ENCODE results near the gene XK. TPM values are rescaled to one million over a fixed set of nuclear protein-coding genes. Genes with fewer than 3 reads are reported as not detected.

The XK gene
- total and polyA plus RNA-seq, 2 donors (not counting 3 experiments of a cell fraction or from before 2014, with no cell fraction given): 0.03 to 0.07 TPM

- Histone ChIP-seq H4K20me1 (replicated peaks; ENCODE audit: control insufficient read depth, extremely low read depth, insufficient read depth, low read length) (no peaks in the 10 kb centered on the region), H2AFZ (ENCODE audit: low read depth, low read length) (no peak overlapping the region), H3K4me1 (ENCODE audit: control insufficient read depth, extremely low read depth, insufficient read depth, low read length) (no peaks in the 10 kb centered on the region), H3K4me2 (ENCODE audit: insufficient read depth, low read length) (no peak overlapping the region), H3K4me3 (replicated peaks in 1 of 3; ENCODE audit: insufficient read depth in 1 of 3, low read depth in 1 of 3, low read length in 3 of 3) (no peak overlapping the region), H3K27ac (ENCODE audit: insufficient read depth, low read depth, low read length) (no peak overlapping the region), H3K36me3 (ENCODE audit: control insufficient read depth in 2 of 2, extremely low read depth in 1 of 2, insufficient read depth in 2 of 2, low read length in 2 of 2) (no peaks in the 10 kb centered on the region), H3K9me1 (replicated peaks; ENCODE audit: control insufficient read depth, extremely low read depth, insufficient read depth, low read length) (no peaks in the 10 kb centered on the region), H3K79me2 (ENCODE audit: control insufficient read depth, insufficient read depth, low read length) (no peaks in the 10 kb centered on the region), H3K9me3 (replicated peaks; ENCODE audit: control insufficient read depth, insufficient read depth, low read length) (no peaks in the 10 kb centered on the region), H3K27me3 (ENCODE audit: control insufficient read depth in 2 of 2, insufficient read depth in 2 of 2, low read length in 2 of 2) (no peaks in the 10 kb centered on the region), H3K9ac (replicated peaks; ENCODE audit: extremely low read depth, insufficient read depth, low read length) (no peak overlapping the region)
- ChIA-PET POLR2A (no interaction called here), CTCF (no interaction called here)
- BruUV-seq (replicated peaks): no TSS peak
- FAIRE-seq (no peak), DNase-seq (ENCODE audit: low read depth, low spot score) (no peak)
- intact Hi-C loops (cut with micrococcal nuclease) (no loop called here), dilution Hi-C loops (cut with MboI; ENCODE audit: extremely low pct_ligation_motif_present, low sequenced_read_pairs) (no loop called here)
- no peak for TF ChIP-seq POLR2A (IDR thresholded peaks at IDR 0.05; ENCODE audit: low read depth, low read length)
- TF ChIP-seq JUN (IDR thresholded peaks at IDR 0.05; ENCODE audit: borderline replicate concordance, insufficient read depth, insufficient read length, low read depth): no peak
- TF ChIP-seq EZH2 (IDR thresholded peaks at IDR 0.05; ENCODE audit: borderline replicate concordance, low read depth, low read length, severe bottlenecking): no peak
Measured at GRCh38 chrX:37651921-37652452, 33.6 kb upstream of the XK start.

DNA sequence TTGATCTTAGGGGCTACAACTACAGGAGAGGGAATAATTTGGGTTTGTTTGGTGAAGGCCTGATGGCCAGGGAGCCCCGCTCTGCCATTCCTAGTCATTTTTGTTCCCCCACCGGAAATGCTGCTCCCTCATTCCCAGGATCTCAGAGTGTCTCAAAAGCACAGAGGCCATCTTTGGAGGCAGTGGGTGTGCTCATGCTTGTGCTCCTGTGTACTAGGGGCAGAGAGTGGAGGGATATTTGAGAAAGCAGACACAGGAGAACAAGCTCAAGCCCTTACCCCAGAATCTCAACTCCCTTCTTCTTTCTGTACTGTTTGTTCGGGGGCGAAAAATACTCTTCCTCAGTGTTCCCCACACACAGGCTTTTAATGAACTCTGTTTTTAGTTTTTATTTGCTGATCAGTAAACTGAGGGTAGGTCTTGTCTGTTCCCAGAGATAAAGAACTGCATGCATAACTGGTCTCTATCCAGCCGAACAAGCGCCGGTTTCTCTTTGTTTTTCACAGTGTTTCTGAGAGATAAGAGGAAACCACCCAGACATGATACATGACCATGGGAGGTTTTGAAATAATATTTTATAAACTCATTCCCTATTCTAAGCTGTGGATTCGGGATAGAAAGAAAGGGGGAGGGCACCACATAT is 32.9 kb upstream of the XK start:
- Histone ChIP-seq H4K20me1 (replicated peaks; ENCODE audit: control insufficient read depth, extremely low read depth, insufficient read depth, low read length) (no peaks in the 10 kb centered on the region), H3K9me1 (replicated peaks; ENCODE audit: control insufficient read depth, extremely low read depth, insufficient read depth, low read length) (no peaks in the 10 kb centered on the region), H3K36me3 (ENCODE audit: control insufficient read depth in 2 of 2, extremely low read depth in 1 of 2, insufficient read depth in 2 of 2, low read length in 2 of 2) (no peaks in the 10 kb centered on the region), H3K4me2 (ENCODE audit: insufficient read depth, low read length) (no peak overlapping the region), H3K4me1 (ENCODE audit: control insufficient read depth, extremely low read depth, insufficient read depth, low read length) (no peaks in the 10 kb centered on the region), H3K27me3 (ENCODE audit: control insufficient read depth in 2 of 2, insufficient read depth in 2 of 2, low read length in 2 of 2) (no peaks in the 10 kb centered on the region), H2AFZ (ENCODE audit: low read depth, low read length) (no peak overlapping the region), H3K79me2 (ENCODE audit: control insufficient read depth, insufficient read depth, low read length) (no peaks in the 10 kb centered on the region), H3K4me3 (replicated peaks in 1 of 3; ENCODE audit: insufficient read depth in 1 of 3, low read depth in 1 of 3, low read length in 3 of 3) (no peak overlapping the region), H3K27ac (ENCODE audit: insufficient read depth, low read depth, low read length) (no peak overlapping the region), H3K9me3 (replicated peaks; ENCODE audit: control insufficient read depth, insufficient read depth, low read length) (no peaks in the 10 kb centered on the region), H3K9ac (replicated peaks; ENCODE audit: extremely low read depth, insufficient read depth, low read length) (no peak overlapping the region)
- intact Hi-C loops (cut with micrococcal nuclease): no loop called here
- peak; percentile 21 for FAIRE-seq
- ChIA-PET POLR2A (no interaction called here), CTCF (no interaction called here)
- no peak for TF ChIP-seq EZH2 (IDR thresholded peaks at IDR 0.05; ENCODE audit: borderline replicate concordance, low read depth, low read length, severe bottlenecking)
- TF ChIP-seq, protein P1, sequence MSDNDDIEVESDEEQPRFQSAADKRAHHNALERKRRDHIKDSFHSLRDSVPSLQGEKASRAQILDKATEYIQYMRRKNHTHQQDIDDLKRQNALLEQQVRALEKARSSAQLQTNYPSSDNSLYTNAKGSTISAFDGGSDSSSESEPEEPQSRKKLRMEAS (IDR thresholded peaks at IDR 0.05; ENCODE audit: insufficient read depth, insufficient read length): no peak
- TF ChIP-seq, protein P2, sequence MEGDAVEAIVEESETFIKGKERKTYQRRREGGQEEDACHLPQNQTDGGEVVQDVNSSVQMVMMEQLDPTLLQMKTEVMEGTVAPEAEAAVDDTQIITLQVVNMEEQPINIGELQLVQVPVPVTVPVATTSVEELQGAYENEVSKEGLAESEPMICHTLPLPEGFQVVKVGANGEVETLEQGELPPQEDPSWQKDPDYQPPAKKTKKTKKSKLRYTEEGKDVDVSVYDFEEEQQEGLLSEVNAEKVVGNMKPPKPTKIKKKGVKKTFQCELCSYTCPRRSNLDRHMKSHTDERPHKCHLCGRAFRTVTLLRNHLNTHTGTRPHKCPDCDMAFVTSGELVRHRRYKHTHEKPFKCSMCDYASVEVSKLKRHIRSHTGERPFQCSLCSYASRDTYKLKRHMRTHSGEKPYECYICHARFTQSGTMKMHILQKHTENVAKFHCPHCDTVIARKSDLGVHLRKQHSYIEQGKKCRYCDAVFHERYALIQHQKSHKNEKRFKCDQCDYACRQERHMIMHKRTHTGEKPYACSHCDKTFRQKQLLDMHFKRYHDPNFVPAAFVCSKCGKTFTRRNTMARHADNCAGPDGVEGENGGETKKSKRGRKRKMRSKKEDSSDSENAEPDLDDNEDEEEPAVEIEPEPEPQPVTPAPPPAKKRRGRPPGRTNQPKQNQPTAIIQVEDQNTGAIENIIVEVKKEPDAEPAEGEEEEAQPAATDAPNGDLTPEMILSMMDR (IDR thresholded peaks at IDR 0.05; ENCODE audit: extremely low read depth in 1 of 2, insufficient read depth in 1 of 2, low read depth in 1 of 2, low read length in 2 of 2): no peak
- dilution Hi-C loops (cut with MboI; ENCODE audit: extremely low pct_ligation_motif_present, low sequenced_read_pairs): no loop called here
- BruUV-seq (replicated peaks): no TSS peak
- DNase-seq (ENCODE audit: low read depth, low spot score): no peak
